BLaER1 (cell line): ENCODE data around the gene ANKFY1.

Experiments
- H3K27ac ChIP-seq: shearing (Covaris generic); formaldehyde crosslinking; 2 replicates; pipeline ENCODE4 v1.8.1; 2022
- H3K27me3 ChIP-seq: shearing (Covaris generic); formaldehyde crosslinking; 2 replicates; pipeline ENCODE4 v1.8.1; 2022
- H3K36me3 ChIP-seq: shearing (Covaris generic); formaldehyde crosslinking; 2 replicates; pipeline ENCODE4 v1.8.1; 2022
- H3K4me1 ChIP-seq: shearing (Covaris generic); formaldehyde crosslinking; 2 replicates; pipeline ENCODE4 v1.8.1; 2022
- H3K4me2 ChIP-seq: shearing (Covaris generic); formaldehyde crosslinking; 2 replicates; pipeline ENCODE4 v1.8.1; 2022
- H3K4me3 ChIP-seq: shearing (Covaris generic); formaldehyde crosslinking; 2 replicates; pipeline ENCODE4 v1.8.1; 2022
- H3K9ac ChIP-seq: shearing (Covaris generic); formaldehyde crosslinking; 2 replicates; pipeline ENCODE4 v1.8.1; 2022
- H3K9me3 ChIP-seq: shearing (Covaris generic); formaldehyde crosslinking; 2 replicates; pipeline ENCODE4 v1.8.1; 2022
- H4K20me1 ChIP-seq: shearing (Covaris generic); formaldehyde crosslinking; 2 replicates; pipeline ENCODE4 v1.8.1; 2022
- Cebpa-rat ChIP-seq: shearing (Covaris generic); IDR thresholded peaks from 2 replicates; pipeline ENCODE4 v1.8.1; 2022

The ANKFY1 gene

DNA sequence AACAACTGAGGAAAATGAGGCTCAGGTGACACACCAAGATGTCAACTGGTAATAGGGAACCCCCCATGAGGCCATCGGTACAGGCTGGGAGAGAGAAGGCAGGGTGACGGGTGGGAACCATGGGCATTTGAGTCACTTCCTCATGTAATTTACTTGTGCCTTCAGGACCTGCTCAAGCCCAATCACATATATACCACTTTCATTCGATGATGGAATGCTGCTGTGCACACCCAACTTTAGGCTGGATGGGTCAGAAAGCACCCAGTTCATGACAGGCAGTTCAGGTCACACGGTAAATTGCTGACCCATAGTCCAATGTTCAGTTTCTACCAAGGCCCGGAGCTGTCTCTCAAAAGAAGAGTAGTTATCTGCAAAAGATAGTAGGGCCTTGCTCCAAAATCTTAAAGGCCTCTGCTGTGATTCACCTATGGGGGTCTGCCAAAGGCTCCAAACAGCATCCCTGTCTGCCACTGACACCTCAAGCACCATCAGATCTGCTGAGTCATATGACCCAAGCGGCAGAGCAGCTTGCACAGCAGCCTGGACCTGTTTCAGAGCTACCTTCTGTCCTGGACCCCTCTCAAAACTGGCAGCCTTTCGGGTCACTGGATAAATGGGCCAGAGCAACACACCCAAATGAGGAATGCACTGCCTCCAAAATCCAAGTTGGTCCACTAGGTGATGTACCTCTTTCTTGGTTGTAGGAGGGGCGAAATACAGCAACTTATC, 145.6 kb downstream of the ANKFY1 start:
- no peak overlapping the region for H3K27ac ChIP-seq

DNA sequence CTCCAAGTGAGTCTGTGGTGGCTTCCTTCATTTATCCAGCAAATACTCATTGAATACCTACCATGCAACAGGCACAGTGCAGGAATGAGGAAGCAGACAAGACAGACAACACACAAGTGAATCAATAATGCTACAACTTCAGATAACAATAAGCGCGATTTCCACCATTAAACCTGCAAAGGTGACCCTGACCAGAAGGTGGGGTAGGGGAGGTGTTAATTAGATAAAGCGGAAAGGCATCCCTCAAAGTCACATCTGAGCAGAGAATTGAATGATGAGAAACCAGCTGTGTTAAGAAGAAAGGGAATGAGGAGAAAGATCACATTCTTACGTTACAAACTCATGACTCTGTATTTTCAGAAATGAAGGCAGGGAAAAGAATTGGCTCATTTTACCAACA, 147.3 kb downstream of the ANKFY1 start:
- H3K4me2 ChIP-seq = no peak overlapping the region
- H3K4me1 ChIP-seq = no peaks in the 10 kb centered on the region
- H3K36me3 ChIP-seq = peaks cover 98% of the 10 kb centered on the region
- peaks cover 33% of the 10 kb centered on the region; the same call in 1 of the 2 replicates for H4K20me1 ChIP-seq
- no peaks in the 10 kb centered on the region for H3K9me3 ChIP-seq
- no peaks in the 10 kb centered on the region for H3K27me3 ChIP-seq
- TF ChIP-seq Cebpa-rat = no peak
- no peak overlapping the region for H3K4me3 ChIP-seq
- H3K27ac ChIP-seq = no peak overlapping the region
- H3K9ac ChIP-seq = no peak overlapping the region

More for the DNA sequence above, 145.6 kb downstream of the ANKFY1 start:
- TF ChIP-seq Cebpa-rat = no peak
- no peak overlapping the region for H3K9ac ChIP-seq
- no peaks in the 10 kb centered on the region for H3K27me3 ChIP-seq
- no peak overlapping the region for H3K4me3 ChIP-seq
- no peak overlapping the region for H3K4me2 ChIP-seq
- H3K4me1 ChIP-seq = no peaks in the 10 kb centered on the region
- no peaks in the 10 kb centered on the region for H3K9me3 ChIP-seq
- H3K36me3 ChIP-seq = peaks cover 98% of the 10 kb centered on the region
- H4K20me1 ChIP-seq = peaks cover 41% of the 10 kb centered on the region; the same call in 1 of the 2 replicates
